ENCODE results near the gene STIM2.
"Not testable (repeated sequence)": the region's sequence is repeated elsewhere in the genome, so short reads cannot be mapped to it uniquely, and the experiment has no call there.

DNA sequence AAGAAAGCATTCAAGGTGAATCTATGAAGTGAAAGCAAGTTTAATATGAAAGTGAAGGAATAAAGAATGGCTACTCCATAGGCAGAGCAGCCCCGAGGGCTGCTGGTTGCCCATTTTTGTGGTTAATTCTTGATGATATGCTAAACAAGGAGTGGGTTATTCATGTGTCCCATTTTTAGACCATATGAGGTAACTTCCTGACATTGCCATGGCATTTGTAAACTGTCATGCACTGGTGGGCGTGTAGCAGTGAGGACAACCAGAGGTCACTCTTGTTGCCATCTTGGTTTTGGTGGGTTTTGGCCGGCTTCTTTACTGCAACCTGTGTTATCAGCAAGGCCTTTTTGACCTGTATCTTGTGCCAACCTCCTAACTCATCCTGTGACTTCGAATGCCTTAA is 49.1 kb upstream of the STIM2 start:
- TF ChIP-seq CTCF (IDR thresholded peaks at IDR 0.05); EZH2 (IDR thresholded peaks at IDR 0.05; ENCODE audit: borderline replicate concordance, insufficient read depth, low read depth, low read length, poor library complexity, severe bottlenecking): not testable (repeated sequence)

All from B cell (primary cell).